DND-41 (cell line): Measurements from ENCODE around the gene PNPT1.
"Not testable (repeated sequence)": the region's sequence is repeated elsewhere in the genome, so short reads cannot be mapped to it uniquely, and the experiment has no call there.

Experiments
- ATAC-seq: fragments of 200-7000 bp; cut with Tn5 transposase; 3 replicates; pipeline ENCODE4 v1.9.1; 2021; ENCODE audit warnings: low read depth; ENCODE audit not compliant: insufficient read depth
- DNase-seq: peaks from one replicate; pipeline ENCODE4 v3.0.0-alpha.2; 2020
- H2AFZ ChIP-seq: 2 replicates; pipeline ENCODE4 v1.6.0; 2012; ENCODE audit warnings: low read depth, low read length
- H3K27ac ChIP-seq: 2 replicates; pipeline ENCODE4 v1.5.1; 2012; ENCODE audit warnings: low read length, inconsistent platforms
- H3K27me3 ChIP-seq: fragments of 200-600 bp; sonication (generic); 2 replicates; pipeline ENCODE4 v1.6.0; 2012; ENCODE audit warnings: low read length, mild to moderate bottlenecking, inconsistent platforms; ENCODE audit not compliant: insufficient read depth, poor library complexity
- H3K36me3 ChIP-seq: 2 replicates; pipeline ENCODE4 v1.5.1; 2012; ENCODE audit warnings: low read length, inconsistent platforms; ENCODE audit not compliant: insufficient read depth
- H3K4me1 ChIP-seq: 2 replicates; pipeline ENCODE4 v1.5.1; 2012; ENCODE audit warnings: mild to moderate bottlenecking, low read length; ENCODE audit not compliant: insufficient read depth
- H3K4me2 ChIP-seq: 2 replicates; pipeline ENCODE4 v1.6.0; 2012; ENCODE audit warnings: mild to moderate bottlenecking, moderate library complexity, low read length, inconsistent platforms; ENCODE audit not compliant: insufficient read depth
- H3K4me3 ChIP-seq, 2 experiments: fragments of 200-600 bp in 1 of 2; shearing (Covaris generic) in 1 of 2; 2 replicates each; pipeline ENCODE4 v1.5.1; 2012 to 2016; ENCODE audit warnings: inconsistent platforms in 2 of 2, low read length in 2 of 2, mild to moderate bottlenecking in 2 of 2, low read depth in 1 of 2, moderate library complexity in 1 of 2
- H3K79me2 ChIP-seq: 2 replicates; pipeline ENCODE4 v1.6.0; 2012; ENCODE audit warnings: low read length, inconsistent platforms; ENCODE audit not compliant: insufficient read depth
- H3K9ac ChIP-seq: 2 replicates; pipeline ENCODE4 v1.6.0; 2012; ENCODE audit warnings: low read depth, mild to moderate bottlenecking, inconsistent platforms, low read length, moderate library complexity
- H3K9me3 ChIP-seq: 2 replicates; pipeline ENCODE4 v1.5.1; 2012; ENCODE audit warnings: low read length, moderate library complexity, mild to moderate bottlenecking, inconsistent platforms; ENCODE audit not compliant: insufficient read depth, severe bottlenecking
- H4K20me1 ChIP-seq: 2 replicates; pipeline ENCODE4 v1.6.0; 2012; ENCODE audit warnings: low read length; ENCODE audit not compliant: insufficient read depth
- CTCF ChIP-seq: IDR thresholded peaks from 2 replicates; pipeline ENCODE4 v1.5.1; 2012; ENCODE audit warnings: borderline replicate concordance, low read length, moderate library complexity, mild to moderate bottlenecking; ENCODE audit not compliant: poor library complexity, severe bottlenecking; ENCODE audit errors: extremely low read depth
- EZH2 ChIP-seq: IDR thresholded peaks from 3 replicates; pipeline ENCODE4 v1.6.1; 2012; ENCODE audit warnings: borderline replicate concordance, low read depth, mild to moderate bottlenecking, moderate library complexity, low read length, inconsistent platforms; ENCODE audit not compliant: severe bottlenecking

Gene PNPT1

GRCh38 chr2:55703350-55703749 is 9.7 kb upstream of the PNPT1 start:
- H3K27ac ChIP-seq = no peak overlapping the region
- no peaks in the 10 kb centered on the region for H3K4me1 ChIP-seq
- H3K79me2 ChIP-seq = no peaks in the 10 kb centered on the region
- ATAC-seq (no peak), DNase-seq (no peak)
- no peaks in the 10 kb centered on the region for H4K20me1 ChIP-seq
- no peak overlapping the region for H3K4me3 ChIP-seq
- H2AFZ ChIP-seq = no peak overlapping the region
- H3K27me3 ChIP-seq = peaks cover 4% of the 10 kb centered on the region
- no peaks in the 10 kb centered on the region for H3K9me3 ChIP-seq
- TF ChIP-seq CTCF (no peak), EZH2 (no peak)
- H3K36me3 ChIP-seq = no peaks in the 10 kb centered on the region
- no peak overlapping the region for H3K4me2 ChIP-seq
- H3K9ac ChIP-seq = no peak overlapping the region

- not testable (repeated sequence) for H4K20me1 ChIP-seq, DNase-seq, H3K9me3 ChIP-seq, H2AFZ ChIP-seq, ATAC-seq, H3K27me3 ChIP-seq
- Histone ChIP-seq H3K4me2 (peak overlapping the region; percentile 72), H3K4me1 (peaks cover 27% of the 10 kb centered on the region), H3K79me2 (peaks cover 59% of the 10 kb centered on the region), H3K9ac (peak overlapping the region; percentile 79), H3K27ac (peak overlapping the region; percentile 91), H3K4me3 (peak overlapping the region; percentile 86 to 91; a peak in 3 of 4 replicates), H3K36me3 (peaks cover 15% of the 10 kb centered on the region; the same call in 1 of the 2 replicates)
Measured at GRCh38 chr2:55692740-55693139, 904 bp downstream of the PNPT1 start.

- H4K20me1 ChIP-seq = no peaks in the 10 kb centered on the region
Measured at GRCh38 chr2:55672630-55673029, 21.0 kb downstream of the PNPT1 start.

GRCh38 chr2:55668956-55669355 is 24.7 kb downstream of the PNPT1 start:
- Histone ChIP-seq H3K36me3 (peaks cover 57% of the 10 kb centered on the region; the same call in 1 of the 2 replicates), H2AFZ (no peak overlapping the region), H3K4me1 (no peaks in the 10 kb centered on the region), H3K4me2 (no peak overlapping the region), H3K27ac (no peak overlapping the region), H4K20me1 (no peaks in the 10 kb centered on the region), H3K79me2 (no peaks in the 10 kb centered on the region), H3K9ac (no peak overlapping the region), H3K9me3 (no peaks in the 10 kb centered on the region), H3K4me3 (no peak overlapping the region), H3K27me3 (no peaks in the 10 kb centered on the region)
- TF ChIP-seq CTCF = no peak
- TF ChIP-seq EZH2 = no peak
- DNase-seq (no peak), ATAC-seq (no peak)

More at GRCh38 chr2:55672630-55673029, 21.0 kb downstream of the PNPT1 start:
- ATAC-seq = no peak
- Histone ChIP-seq H3K79me2 (no peaks in the 10 kb centered on the region), H3K9ac (no peak overlapping the region), H3K9me3 (no peaks in the 10 kb centered on the region), H2AFZ (no peak overlapping the region), H3K36me3 (peaks cover 48% of the 10 kb centered on the region; the same call in 1 of the 2 replicates), H3K27me3 (no peaks in the 10 kb centered on the region), H3K4me3 (no peak overlapping the region), H3K4me1 (no peaks in the 10 kb centered on the region), H3K27ac (no peak overlapping the region), H3K4me2 (no peak overlapping the region)
- TF ChIP-seq EZH2 (no peak), CTCF (no peak)
- no peak for DNase-seq
